HG03097 (cell line): ENCODE data around the gene CYGB.

Experiments used
- ATAC-seq: cut with Tn5 transposase; IDR thresholded peaks from one replicate; pipeline ENCODE4 v1.9.1; 2021; ENCODE audit not compliant: unreplicated experiment, low FRiP score

The CYGB gene

DNA sequence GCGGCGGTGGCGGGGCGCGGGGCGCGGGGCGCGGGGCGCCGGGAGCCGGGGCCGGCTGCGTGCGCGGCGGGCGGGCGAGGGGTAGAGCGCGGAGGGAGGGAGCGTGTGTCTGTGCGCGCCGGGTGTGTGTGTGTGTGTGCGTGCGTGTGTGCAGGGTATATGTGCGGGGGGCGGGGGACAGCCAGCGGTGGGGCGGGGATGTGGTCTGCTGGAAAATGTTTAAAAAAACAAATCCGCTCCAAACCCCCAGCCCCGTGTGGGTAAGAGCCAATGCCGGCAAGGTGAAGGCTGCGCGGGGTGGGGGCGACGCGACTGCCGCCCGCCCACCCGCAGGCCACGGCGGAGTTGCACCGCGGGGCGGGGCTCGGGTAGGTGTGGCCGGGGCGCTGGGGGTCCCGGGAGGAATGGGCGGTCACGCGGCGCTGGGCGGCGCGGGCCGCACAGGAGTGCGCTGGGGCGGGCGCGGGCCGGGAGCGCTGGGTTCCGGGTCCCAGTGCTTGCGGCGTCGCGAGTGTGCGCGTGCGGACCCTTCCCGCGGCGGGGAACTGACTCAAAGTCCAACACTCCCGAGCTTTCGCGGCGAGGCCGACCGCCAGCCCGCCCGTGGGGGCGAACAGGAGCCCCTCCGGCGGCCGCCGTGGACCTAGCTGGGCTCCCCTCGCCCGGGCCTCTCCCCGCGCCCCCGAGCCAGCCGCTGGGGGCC is at the start of gene CYGB:
Gene CYGB (minus strand): TSS at position 132 of the 703 bp plus-strand sequence. CDS start 167 bp downstream, outside the sequence.
- ATAC-seq = no peak

DNA sequence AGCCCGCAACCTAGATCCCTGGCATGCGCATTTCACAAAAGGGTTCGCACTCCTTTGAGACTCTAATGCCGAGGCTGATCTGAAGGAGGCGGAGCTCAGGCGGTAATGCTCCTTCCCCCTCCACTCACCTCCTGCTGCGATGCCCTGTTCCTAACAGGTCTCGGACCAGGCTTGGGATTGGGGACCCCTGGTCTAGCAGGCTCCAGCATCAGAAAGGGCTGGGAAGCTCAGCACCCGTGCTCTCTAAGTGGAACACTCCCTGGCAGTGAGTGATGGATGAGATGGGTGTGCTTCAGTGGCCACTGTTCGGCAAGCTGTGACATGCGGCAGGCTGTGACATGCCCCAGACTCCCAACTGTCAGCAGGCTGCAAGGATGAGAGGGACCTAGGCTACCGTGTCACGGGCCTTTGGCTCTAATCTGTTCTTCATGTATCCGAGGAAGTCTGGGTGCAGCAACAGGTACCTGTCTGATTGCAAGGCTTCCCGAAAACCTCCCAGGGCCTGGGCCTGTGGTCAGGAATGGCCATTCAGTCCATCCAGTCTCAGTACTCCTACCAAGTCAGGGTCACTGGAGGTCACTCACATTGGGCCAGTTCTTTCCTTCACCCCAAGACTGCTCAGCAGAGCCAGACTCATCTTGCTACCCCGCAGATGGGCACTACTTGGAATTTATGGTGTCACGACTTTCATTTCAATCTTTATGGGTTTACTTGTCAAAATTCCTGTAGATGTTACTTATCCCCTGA is 49.4 kb upstream of the CYGB start:
- ATAC-seq = no peak

DNA sequence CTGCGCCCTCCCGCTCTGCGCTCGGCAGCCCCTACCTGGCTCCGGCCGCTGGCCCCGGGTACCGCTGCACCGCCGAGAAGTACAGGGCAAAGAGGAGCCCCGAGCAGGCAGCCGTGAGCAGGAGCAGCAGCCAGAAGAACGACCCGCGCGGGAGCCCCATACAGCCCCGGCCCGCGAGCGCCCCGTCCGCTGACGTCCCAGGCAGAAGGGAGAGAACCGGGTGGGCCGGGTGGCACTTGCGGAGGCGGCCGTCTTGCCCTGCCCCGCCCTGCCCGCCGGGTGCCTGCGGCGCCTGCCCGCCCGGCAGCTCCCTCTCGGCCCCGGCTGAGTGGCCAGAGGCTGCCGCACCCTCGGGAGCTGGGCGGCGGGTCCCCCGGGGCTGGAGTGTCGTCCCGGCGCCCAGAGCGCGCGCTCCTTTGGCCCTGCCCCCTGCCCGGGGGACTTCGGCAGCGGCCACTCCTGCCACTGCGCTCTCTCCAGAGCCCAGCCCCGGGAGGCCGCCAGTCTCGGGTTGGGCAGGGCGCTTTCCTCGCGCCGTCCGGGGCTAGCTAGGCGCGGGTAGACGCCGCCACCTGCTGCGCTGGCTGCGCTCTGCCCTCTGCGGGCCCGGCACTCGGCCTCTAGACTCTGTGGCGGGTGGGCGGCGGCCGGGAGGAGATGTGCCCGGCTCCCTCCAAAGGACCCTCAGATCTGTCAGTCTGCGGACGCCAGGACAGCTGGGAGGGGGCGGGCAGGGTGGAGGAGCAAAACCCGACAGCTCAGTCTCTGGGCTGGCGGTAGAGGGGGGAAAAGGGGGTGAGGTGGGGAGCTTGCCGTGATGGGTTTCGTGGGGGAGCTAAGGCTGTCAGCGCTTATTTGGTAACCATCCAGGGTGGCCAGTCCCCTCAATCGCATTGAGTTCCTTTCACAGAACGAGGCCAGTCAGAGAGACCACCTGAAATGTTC is 48.4 kb upstream of the CYGB start, which contains the start of gene ST6GALNAC2:
Gene ST6GALNAC2 (minus strand): TSS at position 212 of the 945 bp plus-strand sequence. CDS start 52 bp downstream, at position 160.
- no peak for ATAC-seq

DNA sequence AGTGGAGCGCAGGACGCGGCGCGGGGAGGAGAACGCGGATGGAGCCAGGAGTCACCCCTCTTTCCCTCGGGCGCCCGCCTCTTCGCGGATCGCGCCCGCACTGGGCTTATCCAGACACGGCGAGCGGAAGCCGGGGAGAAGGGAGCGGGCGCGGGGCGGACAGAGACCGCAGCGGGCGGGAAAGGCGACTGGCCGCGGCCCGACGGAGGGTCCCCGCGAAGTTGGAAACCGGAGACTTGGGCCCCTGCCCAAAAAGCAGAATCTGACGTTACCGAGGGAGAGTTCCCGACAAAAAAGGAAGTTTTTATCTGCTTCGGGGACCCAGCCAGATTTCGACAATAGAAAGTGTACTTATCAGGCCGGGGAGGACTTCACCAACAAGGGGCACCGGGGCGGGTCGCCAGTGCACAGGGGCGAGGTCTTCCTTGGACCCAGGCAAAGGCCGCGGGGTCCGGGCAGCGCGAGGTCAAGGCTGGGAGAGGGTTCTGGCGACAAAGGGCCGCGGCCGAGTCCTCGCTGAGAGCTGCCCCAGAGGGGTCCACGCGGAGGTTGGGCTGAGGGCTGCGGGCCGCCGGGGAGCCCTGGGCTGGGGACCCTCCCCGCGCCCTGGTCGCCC is 47.6 kb upstream of the CYGB start:
- no peak for ATAC-seq

DNA sequence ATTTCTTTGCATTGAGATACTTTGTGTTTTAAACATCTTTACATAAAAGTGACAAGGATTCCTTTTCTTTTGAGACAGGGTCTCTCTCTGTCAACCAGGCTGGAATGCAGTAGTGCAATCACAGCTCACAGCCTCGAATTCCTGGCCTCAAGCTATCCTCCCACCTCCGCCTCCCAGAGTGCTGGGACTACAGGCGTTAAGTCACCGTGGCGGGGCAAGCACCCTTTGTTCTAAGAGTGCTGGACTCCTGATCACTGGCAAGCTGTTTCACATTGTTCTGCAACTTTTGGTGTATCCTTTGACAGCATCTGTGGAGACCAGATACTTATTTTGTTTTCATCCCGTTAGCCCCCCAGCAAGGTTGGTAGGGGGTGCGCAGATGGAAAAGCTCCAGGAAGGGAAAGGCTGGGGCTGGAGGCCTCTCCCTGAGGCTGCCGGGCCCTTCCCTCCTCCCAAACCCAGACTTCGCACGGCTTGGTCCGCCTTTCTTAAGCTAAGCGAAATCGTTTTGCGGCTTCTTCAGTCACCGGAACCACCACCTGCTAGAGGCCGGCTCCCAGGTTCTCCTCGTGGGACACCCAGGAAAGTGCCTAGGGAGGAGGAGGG is 47.0 kb upstream of the CYGB start:
- ATAC-seq = no peak

DNA sequence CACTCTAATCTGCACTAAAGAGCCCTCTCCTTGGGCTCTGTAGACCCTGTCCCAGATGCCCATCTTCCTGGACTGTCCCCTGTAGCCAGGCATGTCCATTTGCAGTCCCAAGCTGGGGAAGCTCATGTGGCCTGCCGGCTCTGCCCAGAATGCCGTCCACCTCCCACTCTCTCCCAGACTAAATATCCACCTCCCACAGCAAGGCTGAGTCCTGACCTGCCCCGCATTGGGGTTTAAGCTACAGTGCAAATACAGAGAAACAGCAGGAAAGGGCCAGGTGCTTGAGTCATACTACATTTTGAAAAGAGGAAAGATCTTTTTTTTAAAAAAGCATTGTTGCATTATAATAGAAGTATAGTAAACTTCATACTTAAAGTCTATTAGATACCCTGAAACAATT is 45.2 kb upstream of the CYGB start:
- no peak for ATAC-seq

DNA sequence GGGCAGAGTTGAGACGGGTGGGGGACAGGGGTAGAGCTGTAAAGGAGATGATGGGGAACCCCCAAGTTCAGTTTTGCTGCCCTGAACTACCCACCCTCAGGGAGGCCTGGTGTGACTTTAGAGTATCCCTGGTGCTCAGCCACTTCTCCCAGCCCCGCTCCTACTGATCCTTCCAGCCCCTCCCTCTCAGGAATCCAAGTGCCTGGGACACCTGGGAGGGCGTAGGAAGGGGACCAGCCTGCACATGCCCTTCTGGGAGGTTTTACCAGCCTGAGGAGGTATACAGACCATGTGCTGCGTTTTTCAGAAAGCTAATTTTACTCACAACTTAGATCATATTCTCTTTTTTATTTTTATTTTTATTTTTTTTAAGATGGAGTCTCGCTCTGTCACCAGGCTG is 44.0 kb upstream of the CYGB start:
- no peak for ATAC-seq

DNA sequence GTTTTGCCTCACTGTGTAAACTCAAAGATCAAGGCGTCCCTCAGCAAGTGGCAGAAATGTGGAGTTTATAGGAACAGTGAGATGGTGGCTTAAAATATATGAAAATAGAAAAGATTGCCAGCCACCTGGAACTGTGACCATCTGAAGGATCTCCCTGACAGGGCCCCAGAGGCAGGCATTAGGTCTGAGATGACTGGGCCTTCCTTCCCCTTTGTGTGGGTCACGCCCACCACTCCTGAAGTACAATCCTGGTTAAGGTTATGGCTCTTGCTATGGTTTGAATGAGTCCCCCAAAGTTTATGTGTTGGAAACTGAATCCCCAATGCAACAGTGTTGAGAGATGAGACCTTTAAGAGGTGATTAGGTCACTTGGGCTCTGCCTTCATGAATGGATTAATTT is 41.8 kb upstream of the CYGB start:
- no peak for ATAC-seq

DNA sequence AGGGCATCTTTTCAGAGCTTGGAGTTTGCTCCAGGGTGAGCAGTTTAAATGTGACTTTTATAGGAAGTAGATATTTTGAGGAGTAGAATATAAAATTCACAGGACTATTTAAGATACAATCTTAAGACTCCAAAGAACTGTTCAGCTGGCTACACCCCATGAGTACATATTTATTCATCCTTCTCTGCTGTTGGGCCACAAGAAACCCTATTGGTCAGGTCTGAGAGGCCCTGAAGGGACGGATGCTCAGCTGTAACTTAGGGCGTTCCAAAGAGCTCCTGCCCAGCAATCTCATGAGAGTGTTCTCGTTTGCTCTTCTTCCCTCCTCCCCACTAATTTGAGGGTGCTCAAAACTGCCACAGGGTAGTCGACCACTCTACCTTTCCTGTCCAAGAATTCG is 40.9 kb upstream of the CYGB start:
- no peak for ATAC-seq

DNA sequence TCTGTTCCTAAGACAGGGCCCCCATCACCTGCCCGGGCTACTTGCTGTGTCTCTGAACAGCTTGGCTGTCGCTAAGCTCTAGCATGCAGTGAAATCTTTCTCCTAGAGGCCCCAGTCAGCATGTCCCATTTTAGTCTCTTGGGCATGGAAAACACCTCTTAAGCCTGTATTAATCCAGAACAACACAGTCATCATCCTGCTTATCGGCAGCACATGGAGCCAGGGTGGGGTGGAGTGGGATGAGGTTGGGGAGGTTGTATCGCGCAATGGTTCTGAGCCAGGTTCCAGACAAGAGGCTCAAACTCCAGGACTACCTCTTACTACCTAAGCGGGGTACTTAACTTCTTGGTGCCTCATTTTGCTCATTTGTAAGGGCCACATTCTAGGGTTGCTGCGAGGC is 40.4 kb upstream of the CYGB start:
- ATAC-seq = no peak

DNA sequence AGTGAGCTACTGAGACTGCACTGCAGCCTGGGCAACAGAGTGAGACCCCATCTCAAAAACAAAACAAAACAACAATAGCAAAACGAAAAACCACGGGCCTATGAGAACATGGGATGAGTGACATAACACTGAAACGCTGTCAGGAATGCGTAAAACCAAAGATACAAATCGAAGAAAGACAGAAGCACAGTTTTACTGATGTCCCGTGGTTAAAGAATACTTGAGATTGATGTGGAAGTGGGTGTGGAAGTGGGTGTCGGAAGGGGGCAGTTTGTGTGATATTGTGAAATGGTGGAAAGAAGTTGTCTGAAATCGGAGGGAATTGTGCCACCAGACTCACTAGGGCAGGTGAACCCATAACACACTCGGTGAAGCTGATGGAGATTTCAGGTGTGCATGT is 38.7 kb upstream of the CYGB start:
- no peak for ATAC-seq

DNA sequence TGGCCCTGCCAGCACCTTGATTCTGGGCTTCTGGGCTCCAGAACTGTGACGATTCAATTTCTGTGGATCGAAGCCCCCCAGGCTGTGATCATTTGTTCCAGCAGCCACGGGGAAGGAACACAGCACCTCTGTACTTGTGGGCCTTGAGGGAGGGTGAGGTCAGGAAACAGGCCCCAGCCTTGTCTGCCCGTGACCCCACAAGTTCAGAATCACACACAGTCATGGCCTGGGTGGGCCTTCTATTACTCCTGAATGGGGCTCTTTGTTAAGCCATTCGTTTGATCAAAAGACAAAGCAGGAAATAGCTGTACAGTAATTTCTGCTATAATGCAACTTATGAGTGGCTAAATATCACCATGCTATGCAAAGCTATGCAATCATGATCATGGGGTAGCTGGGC is 38.1 kb upstream of the CYGB start:
- ATAC-seq = no peak

DNA sequence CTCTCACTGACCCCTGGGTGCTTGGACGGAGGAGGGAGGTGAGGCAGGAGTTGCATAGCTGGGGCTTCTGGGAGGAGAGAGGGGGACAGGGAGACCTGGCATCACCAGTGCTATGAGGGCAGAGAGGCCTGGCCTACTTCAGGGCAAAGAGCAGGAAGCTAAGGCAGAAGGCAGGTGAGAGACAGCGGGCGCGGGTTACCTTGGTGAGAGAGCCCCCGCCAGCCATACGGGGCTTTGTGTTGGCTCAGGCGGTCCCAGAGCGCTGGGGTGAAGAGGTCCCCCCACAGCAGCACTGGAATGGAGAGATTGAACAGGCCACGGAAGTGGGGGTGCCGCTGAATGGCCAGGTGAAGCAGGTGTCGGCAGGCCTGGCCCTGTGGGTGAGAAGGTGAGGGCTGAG is 36.7 kb upstream of the CYGB start:
- no peak for ATAC-seq

DNA sequence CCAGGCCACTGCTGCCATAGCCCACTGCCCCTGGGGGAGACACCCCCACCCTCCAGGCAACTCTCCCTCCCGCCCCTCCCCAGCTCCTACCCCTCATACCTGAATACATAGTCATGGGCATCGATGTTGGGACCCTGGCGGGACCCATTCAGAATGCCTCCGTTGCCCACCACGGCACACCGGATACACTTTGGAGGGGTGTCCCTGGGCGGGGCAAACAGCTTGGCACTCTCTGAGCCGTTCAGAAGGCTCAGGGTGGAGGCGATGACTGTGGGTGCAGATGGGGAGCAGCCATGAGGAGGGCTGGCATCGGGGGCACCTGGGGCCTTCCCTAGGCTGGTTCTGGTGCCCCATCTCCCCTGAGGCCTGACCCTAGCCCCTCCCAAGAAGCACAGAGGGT is 35.6 kb upstream of the CYGB start:
- no peak for ATAC-seq

DNA sequence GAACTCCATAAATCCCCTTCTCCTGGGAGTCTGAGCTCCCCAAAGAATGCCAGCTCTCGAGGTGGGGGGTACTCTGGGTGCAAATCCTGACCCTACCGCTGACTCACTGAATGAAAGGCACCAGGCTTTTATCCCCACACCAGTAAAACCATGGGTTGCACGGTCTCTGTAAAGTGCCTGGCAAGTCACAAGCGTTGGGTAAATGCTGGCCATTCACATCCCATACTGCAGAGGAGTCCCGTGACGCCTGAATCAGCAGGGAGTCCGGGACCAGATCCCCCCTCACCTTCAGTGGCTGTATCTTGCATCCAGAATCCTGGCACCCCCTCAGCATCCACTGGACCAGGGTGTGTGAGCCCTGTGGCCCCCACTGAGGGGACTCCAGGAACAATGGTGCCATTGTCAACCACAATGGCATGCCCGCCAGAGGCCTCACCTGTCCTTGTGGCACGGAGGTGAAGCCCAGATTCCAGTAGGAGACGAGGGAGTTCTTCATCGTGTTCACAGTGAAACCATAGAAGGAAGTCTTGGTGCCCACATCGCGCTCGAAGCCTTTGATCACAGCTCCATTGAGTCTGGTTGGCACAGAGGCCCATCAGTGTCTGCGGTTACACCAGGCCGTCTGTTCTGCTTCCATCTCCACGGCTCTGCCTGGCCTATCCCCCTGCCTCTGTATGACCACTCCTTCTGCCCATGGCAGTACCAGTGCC is 34.8 kb upstream of the CYGB start:
- no peak for ATAC-seq

DNA sequence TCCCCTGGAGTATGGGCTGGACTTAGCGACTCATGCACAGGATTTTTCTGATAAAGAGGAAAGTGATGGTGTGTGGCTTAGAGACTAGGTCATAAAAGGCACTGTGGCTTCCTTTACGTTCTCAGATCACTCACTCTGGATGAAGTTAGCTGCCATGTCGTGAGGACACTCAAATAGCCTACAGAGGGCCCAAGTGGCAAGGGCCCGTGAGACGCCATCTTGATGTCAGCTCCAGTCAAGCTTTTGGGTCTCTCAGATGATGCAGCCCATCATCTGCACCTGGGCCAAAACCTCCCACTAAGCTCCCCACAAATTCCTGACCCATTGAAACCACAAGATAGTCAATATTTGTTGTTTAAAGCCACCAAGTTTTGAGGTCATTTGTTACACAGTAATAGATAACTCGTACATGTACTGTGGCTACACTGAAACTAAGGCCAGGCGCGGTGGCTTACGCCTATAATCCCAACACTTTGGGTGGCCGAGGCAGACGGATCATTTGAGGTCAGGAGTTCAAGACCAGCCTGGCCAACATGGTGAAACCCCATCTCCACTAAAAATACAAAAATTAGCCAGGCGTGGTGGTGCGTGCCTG is 33.5 kb upstream of the CYGB start:
- no peak for ATAC-seq

DNA sequence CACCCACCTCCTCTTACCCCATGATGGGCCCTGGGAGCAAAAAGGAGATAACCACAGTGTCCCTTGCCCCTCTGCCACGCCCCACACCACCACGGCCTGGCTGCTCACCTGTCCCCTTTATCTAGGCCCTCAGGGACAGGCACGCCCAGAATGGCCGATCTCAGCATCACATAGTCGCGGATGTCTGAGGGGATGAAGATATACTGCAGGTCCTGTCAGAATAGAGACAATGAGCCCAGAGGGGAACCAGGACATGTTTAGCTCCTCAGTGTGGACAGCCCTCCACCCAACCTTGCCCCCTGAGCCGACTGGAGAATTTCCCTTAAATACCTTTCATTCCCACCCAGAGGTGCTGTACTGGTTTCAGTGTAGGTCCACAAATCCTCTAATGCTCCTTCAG is 32.9 kb upstream of the CYGB start:
- no peak for ATAC-seq

DNA sequence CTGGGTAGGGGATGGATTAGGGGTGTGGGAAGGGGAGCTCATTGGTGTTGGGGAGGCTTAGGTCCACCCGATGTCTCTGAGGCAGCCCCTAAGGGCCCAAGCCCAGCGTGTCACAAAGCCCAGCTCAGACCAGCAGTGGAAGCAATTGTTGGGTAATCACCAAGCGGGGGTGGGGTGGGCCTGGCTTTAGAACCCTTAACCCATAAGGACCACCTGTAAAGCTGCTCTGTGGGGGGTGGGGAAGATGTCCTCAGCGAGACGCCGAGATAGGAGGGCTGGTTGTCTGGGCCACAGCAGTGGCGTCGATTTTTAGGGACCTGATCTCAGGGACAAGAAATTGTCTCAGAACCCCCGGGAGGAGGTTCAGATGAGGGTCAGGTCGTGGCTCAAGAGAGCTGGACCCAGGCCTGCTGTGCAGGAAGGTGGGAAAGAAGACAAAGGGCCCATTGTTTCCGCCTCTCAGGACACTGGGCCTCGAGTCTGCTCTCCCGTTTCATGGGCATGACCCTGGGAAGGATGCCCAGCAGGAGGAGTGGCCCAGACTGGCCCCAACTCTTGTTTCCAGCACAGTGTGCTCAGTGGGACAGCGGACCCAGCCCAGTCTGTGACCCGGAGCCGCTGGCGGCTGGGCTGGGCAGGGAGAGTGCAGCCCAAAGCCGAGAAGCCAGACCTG is 32.2 kb upstream of the CYGB start:
- ATAC-seq = no peak

DNA sequence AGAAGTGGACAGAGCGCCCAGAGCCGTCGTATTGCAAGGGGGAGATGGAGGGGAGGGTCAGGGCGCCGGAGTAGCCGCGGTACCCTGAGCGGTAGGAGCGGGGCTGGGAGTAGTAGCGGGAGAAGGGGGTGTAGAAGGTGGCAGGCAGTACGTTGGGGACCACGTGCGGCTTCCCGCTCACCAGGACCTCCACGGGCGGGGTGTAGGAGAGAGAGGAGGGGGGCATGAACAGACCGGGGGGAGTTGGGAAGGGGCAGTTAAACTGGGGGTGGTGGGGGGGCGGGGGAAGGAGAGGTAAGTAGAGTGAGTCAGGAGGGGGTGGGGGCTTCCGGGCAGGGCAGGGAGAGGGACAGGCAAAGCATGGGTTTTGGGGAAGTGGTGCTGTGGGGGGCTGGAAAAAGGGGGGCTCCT is 31.3 kb upstream of the CYGB start:
- ATAC-seq = no peak
